ENCODE results near the gene CHST1. TPM values are rescaled to one million over a fixed set of nuclear protein-coding genes. Genes with fewer than 3 reads are reported as not detected.

The CHST1 gene

DNA sequence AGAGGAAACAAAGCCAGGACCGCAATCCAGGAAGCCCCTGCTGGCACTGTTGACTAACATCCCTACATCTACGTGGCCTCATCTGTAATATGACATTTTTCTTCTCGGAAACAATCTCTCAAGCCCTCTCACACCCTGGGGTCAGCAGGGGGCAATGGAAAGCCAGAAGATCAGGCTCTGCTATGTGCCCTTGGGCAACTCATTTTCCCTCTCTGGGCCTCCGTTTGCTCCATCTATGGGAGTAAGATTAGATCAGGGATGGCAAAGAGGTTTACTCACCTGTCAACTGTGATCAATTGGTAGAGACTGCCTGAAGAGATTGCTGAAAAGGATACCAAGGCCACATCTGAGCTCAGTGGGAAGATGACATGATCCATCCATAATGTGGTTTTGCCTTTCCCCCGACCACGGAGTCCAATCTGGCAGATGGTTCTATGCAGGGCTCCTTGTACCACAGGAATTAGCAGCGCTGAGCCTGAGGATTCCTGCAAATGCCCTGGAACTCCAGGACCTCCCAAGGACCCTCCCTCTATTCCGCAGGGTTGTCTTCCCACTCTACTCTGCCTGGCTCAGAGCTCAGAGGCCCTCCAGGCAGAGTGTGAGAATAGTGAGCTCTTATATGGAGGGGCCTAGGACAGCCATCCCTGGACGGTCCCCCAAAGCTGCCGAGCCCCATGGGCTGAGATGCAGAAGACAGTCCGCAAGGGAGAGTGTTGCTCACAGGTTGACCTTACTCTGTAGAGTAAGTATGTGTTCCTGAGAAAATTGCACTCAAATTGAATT is 66.1 kb downstream of the CHST1 start:
- H3K9me3 ChIP-seq (replicated peaks in 1 of 2; ENCODE audit: control insufficient read depth in 2 of 2, insufficient read depth in 1 of 2, low read depth in 1 of 2, low read length in 2 of 2): no peaks in the 10 kb centered on the region
- peaks cover 0 to 8% of the 10 kb centered on the region in 2 donors for H3K4me1 ChIP-seq (ENCODE audit: control insufficient read depth in 2 of 2, insufficient read depth in 1 of 2, low read depth in 1 of 2, low read length in 2 of 2)
- no peak overlapping the region for H2BK12ac ChIP-seq (ENCODE audit: low read length)
- peaks cover 0 to 3% (median 0%) of the 10 kb centered on the region in 3 experiments for H3K27me3 ChIP-seq (ENCODE audit: control insufficient read depth in 3 of 3, insufficient read depth in 3 of 3, low read depth in 1 of 3, low read length in 3 of 3)
- no peak overlapping the region for H2BK120ac ChIP-seq (ENCODE audit: low read depth, low read length)
- H3K23ac ChIP-seq (ENCODE audit: low read depth, low read length, poor library complexity): no peak overlapping the region
- WGBS, 2 donors (ENCODE audit: extremely low coverage in 2 of 2, insufficient read length in 2 of 2, insufficient replicate concordance in 1 of 2): no CpG with 5 or more reads among the region's 11 CpGs
- no peak overlapping the region for H3K4me2 ChIP-seq (ENCODE audit: insufficient read depth, low read length, poor library complexity, severe bottlenecking)
- no peak overlapping the region for H2AFZ ChIP-seq (ENCODE audit: low read length)
- no peak overlapping the region for H3K18ac ChIP-seq (ENCODE audit: low read length)
- H3K79me1 ChIP-seq (ENCODE audit: low read depth, low read length): no peaks in the 10 kb centered on the region
- no peak overlapping the region for H2AK5ac ChIP-seq (ENCODE audit: low read depth, low read length)
- H3K27ac ChIP-seq (replicated peaks; ENCODE audit: low read length): no peak overlapping the region
- DNase-seq (ENCODE audit: low spot score): no peak
- no peak overlapping the region for H3K4me3 ChIP-seq (ENCODE audit: low read length in 2 of 2)
- H3K4ac ChIP-seq (ENCODE audit: low read length): no peak overlapping the region
- no peak overlapping the region for H3K14ac ChIP-seq (ENCODE audit: low read length)
- H4K8ac ChIP-seq (ENCODE audit: low read depth, low read length): no peak overlapping the region
- H3K36me3 ChIP-seq (replicated peaks in 1 of 2; ENCODE audit: control insufficient read depth in 2 of 2, insufficient read depth in 2 of 2, low read length in 2 of 2): no peaks in the 10 kb centered on the region
- no peak overlapping the region for H2BK15ac ChIP-seq (ENCODE audit: low read length)
- no peak overlapping the region for H3K9ac ChIP-seq (ENCODE audit: low read depth, low read length, poor library complexity)
- H2BK5ac ChIP-seq (ENCODE audit: low read length): no peak overlapping the region
- H4K91ac ChIP-seq (ENCODE audit: low read depth, low read length, poor library complexity): no peak overlapping the region

Small RNAs within 50 kb of the gene (small RNA-seq; reads per million reads assigned to genes)
- gene MIR7154 (ENCODE audit: insufficient read depth): not detected
